Measurements from ENCODE around the gene AAMP.
"Not testable (repeated sequence)": the region's sequence is repeated elsewhere in the genome, so short reads cannot be mapped to it uniquely, and the experiment has no call there.

AAMP gene, protein sequence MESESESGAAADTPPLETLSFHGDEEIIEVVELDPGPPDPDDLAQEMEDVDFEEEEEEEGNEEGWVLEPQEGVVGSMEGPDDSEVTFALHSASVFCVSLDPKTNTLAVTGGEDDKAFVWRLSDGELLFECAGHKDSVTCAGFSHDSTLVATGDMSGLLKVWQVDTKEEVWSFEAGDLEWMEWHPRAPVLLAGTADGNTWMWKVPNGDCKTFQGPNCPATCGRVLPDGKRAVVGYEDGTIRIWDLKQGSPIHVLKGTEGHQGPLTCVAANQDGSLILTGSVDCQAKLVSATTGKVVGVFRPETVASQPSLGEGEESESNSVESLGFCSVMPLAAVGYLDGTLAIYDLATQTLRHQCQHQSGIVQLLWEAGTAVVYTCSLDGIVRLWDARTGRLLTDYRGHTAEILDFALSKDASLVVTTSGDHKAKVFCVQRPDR

GRCh38 chr2:218269900-218270720 is at the start of gene AAMP, which contains the start of gene PNKD:
TSS of gene AAMP (minus strand) at chr2:218270137. CDS start at chr2:218270086, 51 bp downstream.
TSS of gene PNKD (plus strand) at chr2:218270519. CDS start at chr2:218270536, 17 bp downstream.
- DNase-seq, result peak; percentile 100

DNA sequence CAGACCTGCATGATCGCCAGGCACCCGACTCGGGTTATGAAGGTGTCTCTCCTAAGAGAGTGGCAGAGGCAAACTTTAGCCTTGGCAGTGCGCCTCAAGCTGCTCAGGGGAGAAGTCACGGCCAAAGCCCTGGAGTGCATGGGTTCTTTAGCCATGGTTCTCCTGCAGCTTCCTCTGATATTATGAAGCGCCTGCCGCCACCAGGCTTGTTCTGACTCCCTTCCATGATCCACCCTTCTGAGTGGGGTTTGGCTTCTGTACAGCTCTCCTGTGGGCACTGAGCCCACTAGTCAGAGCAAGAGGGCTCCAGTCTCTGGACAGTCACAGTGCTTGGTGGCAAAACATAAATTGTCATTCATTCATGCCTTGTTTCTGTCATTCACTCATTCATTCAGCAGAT is 48.3 kb upstream of the AAMP start:
- DNase-seq, result no peak

DNA sequence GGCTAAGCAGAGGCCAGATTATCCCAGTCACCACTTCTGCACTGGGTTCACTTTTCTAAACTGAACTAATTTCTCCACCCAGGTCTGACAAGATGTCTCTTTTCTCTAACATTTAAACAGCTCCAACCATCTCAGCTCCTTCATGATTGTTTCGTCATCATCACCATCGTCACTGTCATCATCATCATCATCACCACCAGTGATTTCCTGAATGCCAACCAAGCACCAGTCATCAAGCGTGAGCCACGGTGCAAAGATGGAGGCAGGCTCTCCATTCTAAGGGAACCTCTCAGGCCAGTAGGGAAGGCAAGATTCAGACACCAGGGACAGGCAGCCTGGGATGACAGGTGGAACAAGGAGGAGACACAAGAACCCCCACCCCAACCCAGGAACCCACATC is 47.9 kb upstream of the AAMP start:
- no peak for DNase-seq

- DNase-seq, result no peak
These were observed 47.3 kb upstream of the AAMP start for GRCh38 chr2:218317303-218317630.

GRCh38 chr2:218315397-218315796 is 45.5 kb upstream of the AAMP start:
- DNase-seq, result no peak

GRCh38 chr2:218314764-218315163 is 44.8 kb upstream of the AAMP start:
- not testable (repeated sequence) for DNase-seq

DNA sequence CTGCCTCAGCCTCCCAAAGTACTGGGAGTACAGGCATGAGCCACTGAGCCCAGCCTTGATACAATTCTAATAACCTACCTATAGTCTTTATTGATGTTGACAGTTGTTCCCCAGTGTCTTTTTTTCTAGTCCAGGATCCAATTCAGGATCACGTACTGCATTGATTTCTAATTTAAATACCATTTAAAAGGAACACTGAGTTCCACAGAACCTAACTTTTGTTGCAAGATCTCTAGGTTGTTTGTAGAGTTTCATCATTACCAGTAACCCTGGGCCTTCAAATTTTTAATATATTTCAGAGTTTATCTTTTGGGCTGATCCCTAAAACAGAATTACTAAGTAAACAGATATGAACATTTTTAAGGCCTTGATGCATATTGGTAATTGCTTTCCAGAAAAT is 43.4 kb upstream of the AAMP start:
- DNase-seq, result no peak

- DNase-seq, result no peak
These were observed 42.4 kb upstream of the AAMP start for GRCh38 chr2:218312267-218312756.

DNA sequence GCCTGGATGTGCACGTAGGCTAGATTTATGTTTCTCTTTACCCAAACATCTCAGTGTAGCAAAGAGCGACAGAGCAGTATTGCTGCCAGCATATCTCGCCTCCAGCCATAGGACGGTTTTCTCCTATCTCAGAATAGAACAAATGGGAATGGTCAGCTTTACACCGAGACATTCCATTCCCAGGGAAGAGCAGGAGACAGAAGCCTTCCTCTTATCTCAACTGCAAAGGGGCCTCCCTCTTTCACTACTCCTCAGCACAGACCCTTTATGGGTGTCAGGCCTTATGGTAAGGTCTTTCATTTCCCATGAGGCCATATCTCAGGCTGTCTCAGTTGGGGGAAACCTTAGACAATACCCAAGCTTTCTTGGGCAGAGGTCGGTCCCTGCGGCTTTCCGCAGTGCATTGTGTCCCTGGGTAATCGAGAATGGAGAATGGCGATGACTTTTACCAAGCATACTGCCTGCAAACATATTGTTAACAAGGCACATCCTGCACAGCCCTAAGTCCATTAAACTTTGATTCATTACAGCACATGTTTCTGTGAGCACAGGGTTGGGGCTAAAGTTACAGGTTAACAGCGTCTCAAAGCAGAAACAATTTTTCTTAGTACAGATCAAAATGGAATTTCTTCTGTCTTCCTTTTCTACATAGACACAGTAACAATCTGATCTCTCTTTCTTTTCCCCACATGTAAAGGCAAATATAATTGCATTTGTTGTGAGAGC is 41.8 kb upstream of the AAMP start:
- DNase-seq, result not testable (repeated sequence)

- no peak for DNase-seq
These were observed 41.1 kb upstream of the AAMP start for GRCh38 chr2:218310853-218311540.

DNA sequence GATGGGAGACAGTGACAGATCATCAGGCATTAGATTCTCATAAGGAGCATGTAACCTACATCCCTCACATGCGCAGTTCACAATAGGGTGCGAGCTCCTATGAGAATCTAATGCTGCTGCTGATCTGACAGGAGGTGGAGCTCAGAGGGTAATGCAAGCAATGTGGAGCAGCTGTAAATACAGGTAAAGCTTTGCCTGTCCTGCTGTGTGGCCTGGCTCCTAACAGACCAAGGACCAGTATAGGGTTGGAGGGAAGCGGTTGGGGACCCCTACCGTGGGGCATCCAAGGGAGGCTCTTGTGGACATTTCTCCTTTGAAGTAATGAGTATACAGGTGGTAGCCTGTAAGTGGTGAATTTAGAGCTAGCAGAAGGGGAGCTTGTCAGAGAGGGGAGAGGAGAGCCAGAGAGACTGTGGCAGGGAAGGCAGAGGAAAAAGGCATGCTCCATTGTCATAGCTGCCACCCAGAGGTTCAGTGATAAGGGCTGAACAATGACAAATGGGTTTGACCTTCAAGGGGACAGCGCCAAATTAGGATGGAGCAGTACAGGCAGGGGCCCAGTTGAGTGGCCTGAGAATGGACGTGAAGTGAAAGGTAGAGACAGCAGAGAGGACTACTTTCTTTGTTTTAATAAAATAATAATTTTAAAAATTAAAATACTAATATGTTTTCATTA is 37.6 kb upstream of the AAMP start:
- no peak for DNase-seq

- DNase-seq, result no peak
These were observed 36.4 kb upstream of the AAMP start for GRCh38 chr2:218306184-218306920.

GRCh38 chr2:218305383-218305782 is 35.4 kb upstream of the AAMP start:
- no peak for DNase-seq

- peak; percentile 93 for DNase-seq
These were observed 31.4 kb upstream of the AAMP start for GRCh38 chr2:218301176-218301819.

DNA sequence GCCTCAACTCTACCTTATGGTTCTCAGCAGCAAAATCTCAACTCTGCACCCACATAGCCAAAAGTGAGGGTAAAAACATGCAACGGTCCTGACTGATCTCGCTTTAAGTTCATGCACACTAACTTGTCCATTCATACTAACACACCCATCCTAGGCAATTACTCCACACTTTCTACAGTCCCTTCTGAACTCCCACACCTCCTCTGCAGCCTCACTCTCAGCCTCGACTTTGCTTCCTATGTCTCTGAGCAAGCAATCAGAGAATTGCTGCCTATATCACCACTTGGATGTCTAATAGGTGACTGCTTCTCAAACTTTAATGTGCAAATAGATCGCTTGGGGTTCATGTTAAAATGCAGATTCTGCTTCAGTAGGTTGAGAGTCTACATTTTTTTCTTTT is 30.2 kb upstream of the AAMP start:
- DNase-seq, result no peak

DNA sequence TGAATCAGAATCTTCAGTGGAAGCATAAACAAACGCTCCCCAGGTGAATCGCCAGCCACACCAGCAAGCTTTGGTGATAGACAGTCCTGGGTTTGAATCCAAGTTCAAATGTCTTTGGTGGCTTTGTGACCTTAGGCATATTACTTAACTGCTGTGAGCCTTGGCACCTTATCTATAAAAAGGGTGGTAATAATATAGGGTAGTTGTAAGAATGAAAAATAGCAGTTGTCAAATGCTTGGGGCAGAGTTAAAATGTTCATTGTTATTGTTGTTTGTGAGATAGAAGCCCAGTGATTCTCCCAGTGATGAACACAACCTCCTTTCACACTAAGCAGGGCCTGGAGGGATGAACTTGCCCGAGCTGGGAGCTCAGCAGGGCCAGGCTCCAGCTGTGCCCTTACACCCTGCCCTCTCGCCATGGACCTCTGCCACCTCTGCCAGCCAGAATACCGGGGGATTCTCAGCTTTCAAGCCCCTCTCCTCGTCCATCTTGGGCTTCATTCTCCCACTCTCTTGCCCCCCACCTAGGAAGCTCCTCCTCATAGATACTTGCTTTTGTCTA is 28.5 kb upstream of the AAMP start:
- no peak for DNase-seq

DNA sequence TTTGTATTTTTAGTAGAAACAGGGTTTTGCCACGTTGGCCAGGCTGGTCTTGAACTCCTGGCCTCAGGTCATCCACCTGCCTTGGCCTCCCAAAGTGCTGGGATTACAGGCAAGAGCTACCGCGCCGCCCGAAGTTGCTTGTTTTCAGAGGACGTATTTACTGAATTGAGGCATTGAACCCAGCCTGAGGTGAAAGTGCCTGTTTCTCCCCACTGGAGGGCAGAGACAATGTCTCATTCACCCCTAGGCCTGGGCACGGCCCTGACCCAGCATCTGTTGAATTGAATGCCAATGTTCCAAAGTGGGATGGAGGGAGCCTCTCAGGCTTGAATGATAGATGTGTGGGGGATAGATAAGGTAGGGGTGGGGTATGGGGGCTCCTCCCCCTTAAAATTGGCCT is 26.9 kb upstream of the AAMP start:
- no peak for DNase-seq

DNA sequence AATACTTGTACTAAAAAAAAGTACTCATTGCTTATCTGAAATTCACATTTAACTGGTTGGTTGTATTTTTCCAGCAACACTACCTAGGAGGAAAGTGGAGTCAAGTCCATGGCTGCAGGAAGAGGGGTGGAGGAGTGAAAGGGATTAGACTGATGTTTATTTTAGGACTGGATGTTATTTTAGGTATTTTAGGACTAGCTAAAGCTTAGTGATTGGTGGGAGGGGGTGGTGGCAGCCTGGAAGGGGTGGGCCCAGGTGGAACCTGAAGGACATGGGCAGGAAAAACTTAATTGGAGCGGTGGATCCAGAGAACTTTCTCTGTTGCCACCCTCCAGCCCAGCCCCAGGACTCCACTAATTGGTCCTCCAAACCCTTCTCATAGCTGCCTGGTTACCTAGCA is 26.3 kb upstream of the AAMP start:
- no peak for DNase-seq

DNA sequence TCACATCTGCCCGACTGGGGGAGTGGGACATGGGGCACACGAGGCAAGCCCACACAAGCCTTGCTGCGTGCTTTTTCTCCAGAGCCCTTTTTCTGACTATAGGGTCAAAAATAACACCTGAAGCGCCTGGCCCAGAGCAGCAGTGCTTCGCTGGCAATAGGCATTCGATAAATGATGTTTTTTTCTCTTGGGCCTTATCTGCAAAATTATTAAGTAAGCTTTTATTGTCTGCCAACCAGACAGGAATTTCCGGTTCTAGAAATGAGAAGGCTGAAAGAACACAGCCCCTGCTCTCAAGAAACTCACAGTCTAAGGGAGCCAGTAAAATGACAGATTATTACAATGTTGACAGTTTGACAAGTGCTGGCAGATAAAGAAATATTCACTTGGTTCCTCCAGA is 25.1 kb upstream of the AAMP start:
- DNase-seq, result no peak

- no peak for DNase-seq
These were observed 24.6 kb upstream of the AAMP start for GRCh38 chr2:218294430-218295022.

Measured in activated CD4-positive, alpha-beta T cell treated with anti-CD3 and anti-CD28 coated beads for 48 hours (primary cell).